Activated CD8-positive, alpha-beta T cell treated with anti-CD3 and anti-CD28 coated beads, Interleukin-2, amount 10 ng/mL, durations not matched to agents 7 days and 5 days (primary cell): ENCODE measurements around the gene TMEM132C. TPM values are rescaled to one million over a fixed set of nuclear protein-coding genes. Genes with fewer than 3 reads are reported as not detected.

Experiments used
- microRNA-seq: library from miRNA; unstranded; fragments of <30 nt; microRNA quantifications from one replicate; pipeline ENCODE4 v1.2.0, GENCODE V29; 2022
- total RNA-seq, 2 experiments: library from RNA; stranded (reverse); gene quantifications; one replicate each; pipeline ENCODE4 v1.2.3, GENCODE V29; 2021

Gene TMEM132C
- total RNA-seq, 2 experiments from 2014 or later: not detected

Small RNA genes within 50 kb of the gene (microRNA-seq; reads per million reads assigned to microRNA genes)
- gene MIR3612 (not detected), gene MIR4419B (not detected)
